ENCODE measurements around the gene PCDHA4.

GRCh38 chr5:140821375-140822280 is 14.8 kb downstream of the PCDHA4 start, which contains the start of gene PCDHA5:
- TF ChIP-seq GATA3 (IDR thresholded peaks at IDR 0.05; ENCODE audit: low read depth, low read length) (no peak), GATA2 (IDR thresholded peaks at IDR 0.05; ENCODE audit: low read depth, low read length) (no peak)

Data from SH-SY5Y (cell line).